Cardiac atrium fibroblast (primary cell): ENCODE measurements around the gene AP5S1. TPM values are rescaled to one million over a fixed set of nuclear protein-coding genes. Genes with fewer than 3 reads are reported as not detected.

Source experiments
- total RNA-seq: library from RNA; depleted of rRNA; stranded (reverse); fragments of >200 nt; gene quantifications from 2 replicates; pipeline ENCODE4 v1.2.3, GENCODE V29; 2015

Gene AP5S1
- total RNA-seq, result 19.9 and 22.4 TPM in 2 replicates

GRCh38 chr20:3820048-3820900 lies at the start of gene AP5S1:
Gene AP5S1 (plus strand): TSS chr20:3820547. CDS start chr20:3822118, 1,571 bp downstream.

GRCh38 chr20:3781153-3781910 lies 39.0 kb upstream of the AP5S1 start, which contains the start of gene SPEF1:
Gene SPEF1 (minus strand): TSS chr20:3781448. CDS start chr20:3781287, 161 bp downstream.

GRCh38 chr20:3786665-3787323 lies 33.6 kb upstream of the AP5S1 start, which contains the start of gene CENPB:
Gene CENPB (minus strand): TSS chr20:3786740. CDS start chr20:3786483, 257 bp downstream.

GRCh38 chr20:3795511-3796468 lies 24.6 kb upstream of the AP5S1 start, which contains the start of gene CDC25B:
Gene CDC25B (plus strand): TSS chr20:3796310. CDS start chr20:3796532, 222 bp downstream.

GRCh38 chr20:3846740-3847428 lies 26.5 kb downstream of the AP5S1 start, which contains the start of gene MAVS:
Gene MAVS (plus strand): TSS chr20:3846834. CDS start chr20:3854625, 7,791 bp downstream.

Other genes starting within 250 kb of the AP5S1 start
- not detected in 2 replicates for gene GFRA4, start 157.1 kb upstream of the AP5S1 start, total RNA-seq
- 8.4 and 11.2 TPM in 2 replicates for gene ADAM33, start 138.5 kb upstream of the AP5S1 start, total RNA-seq
- gene SIGLEC1, start 107.9 kb upstream of the AP5S1 start, total RNA-seq, result not detected in 2 replicates
- gene HSPA12B, start 87.9 kb upstream of the AP5S1 start, total RNA-seq, result 0.72 and 1.1 TPM in 2 replicates
- 29.4 and 33.7 TPM in 2 replicates for gene ADISSP, start 52.8 kb upstream of the AP5S1 start, total RNA-seq
- 0.18 TPM in 1 of 2 replicates, not detected in the other for gene SPEF1, start 39.1 kb upstream of the AP5S1 start, total RNA-seq
- gene CENPB, start 33.8 kb upstream of the AP5S1 start, total RNA-seq, result 78.6 and 85.0 TPM in 2 replicates
- gene CDC25B, start 24.2 kb upstream of the AP5S1 start, total RNA-seq, result 48.6 and 48.8 TPM in 2 replicates
- gene MAVS, start 26.3 kb downstream of the AP5S1 start, total RNA-seq, result 24.0 and 24.3 TPM in 2 replicates
- 27.1 and 36.0 TPM in 2 replicates for gene PANK2, start 68.8 kb downstream of the AP5S1 start, total RNA-seq
- 34.3 and 37.2 TPM in 2 replicates for gene RNF24, start 195.0 kb downstream of the AP5S1 start, total RNA-seq